Esophagus squamous epithelium (tissue), 5 donors: ENCODE data around the gene RNU7-1. TPM values are rescaled to one million over a fixed set of nuclear protein-coding genes. Genes with fewer than 3 reads are reported as not detected.

Experiments used
- DNase-seq: peaks from one replicate; lab custom pipeline; 2025; lab: John Stamatoyannopoulos, UW
- H3K27ac ChIP-seq, 4 donors: fragments of 200-600 bp; sonication (generic); one replicate each; pipeline ENCODE4 v1.5.1; 2016 to 2019; ENCODE audit warnings: mild to moderate bottlenecking in 1 of 4
- H3K27me3 ChIP-seq, 4 donors: fragments of 200-600 bp; sonication (generic); 1 replicate in 3 of 4; 2 replicates in 1 of 4; pipeline versions ENCODE4 v1.5.1 to v1.6.0; 2017 to 2021; ENCODE audit warnings: antibody characterized with exemption in 1 of 4
- H3K36me3 ChIP-seq, 3 donors: fragments of 200-600 bp; sonication (generic); one replicate each; pipeline ENCODE4 v1.5.1; 2016 to 2019
- H3K4me1 ChIP-seq, 3 donors: fragments of 200-600 bp; sonication (generic); one replicate each; pipeline ENCODE4 v1.5.1; 2017 to 2019
- H3K4me3 ChIP-seq, 4 donors: fragments of 200-600 bp; sonication (generic); 1 replicate in 3 of 4; 2 replicates in 1 of 4; pipeline ENCODE4 v1.5.1; 2016 to 2019; ENCODE audit warnings: mild to moderate bottlenecking in 2 of 4, moderate library complexity in 1 of 4
- H3K9me3 ChIP-seq, 3 donors: fragments of 200-600 bp; sonication (generic); one replicate each; pipeline ENCODE4 v1.5.1; 2016 to 2019
- CTCF ChIP-seq, 6 experiments: fragments of 450-650 bp in 4 of 6; fragments of 200-600 bp in 2 of 6; sonication (generic) in 2 of 6; IDR thresholded peaks; one replicate each; pipeline ENCODE4 v1.5.1; 2016 to 2019; ENCODE audit warnings: antibody characterized with exemption in 6 of 6, mild to moderate bottlenecking in 4 of 6, moderate library complexity in 4 of 6
- POLR2A ChIP-seq, 4 donors: fragments of 450-650 bp; IDR thresholded peaks; one replicate each; pipeline ENCODE4 v1.6.1; 2017; ENCODE audit warnings: antibody characterized with exemption in 4 of 4, mild to moderate bottlenecking in 4 of 4, moderate library complexity in 3 of 4
- WGBS, 2 donors: methylation state at CpG; one replicate each; pipeline ENCODE4 v1.1.5; 2018; 5-methylcytosine and 5-hydroxymethylcytosine counted together
- intact Hi-C: fragments of 100-400 bp; cut with DNase I; formaldehyde crosslinking; loops from one replicate; pipeline ENCODE4 v1.15.0; 2022
- total RNA-seq, 4 donors: library from RNA; depleted of rRNA; stranded (reverse); fragments of >200 nt; gene quantifications; one replicate each; pipeline ENCODE4 v1.1.0, GENCODE V29; 2016
- donor health status: DM: yes; HTN: yes; CAD: no.

Gene RNU7-1
- total RNA-seq, 4 donors from 2014 or later, result not detected

- WGBS, 2 donors, result 38 to 63% methylated on average over 16 to 20 of the region's 28 CpGs
- H3K36me3 ChIP-seq, result peaks cover 0 to 34% (median 0%) of the 10 kb centered on the region in 3 donors
- H3K27me3 ChIP-seq, result no peaks in the 10 kb centered on the region
- no peak overlapping the region for H3K4me3 ChIP-seq
- no peak for TF ChIP-seq POLR2A (IDR thresholded peaks at IDR 0.05)
- TF ChIP-seq CTCF (IDR thresholded peaks at IDR 0.05), result no peak
- H3K4me1 ChIP-seq, result peaks cover 34 to 95% (median 58%) of the 10 kb centered on the region in 3 donors
- H3K9me3 ChIP-seq, result no peaks in the 10 kb centered on the region
- intact Hi-C loops, result no loop called here
- peak overlapping the region; percentile 50 to 95 (median 66) for H3K27ac ChIP-seq
- no peak for DNase-seq
These were observed 14.4 kb downstream of the RNU7-1 start for GRCh38 chr12:6957741-6958608.

- Histone ChIP-seq H3K36me3 (peaks cover 0 to 34% (median 0%) of the 10 kb centered on the region in 3 donors), H3K27me3 (no peaks in the 10 kb centered on the region), H3K27ac (peak overlapping the region; percentile 50 to 95 (median 66)), H3K4me1 (peaks cover 34 to 92% (median 58%) of the 10 kb centered on the region in 3 donors), H3K4me3 (peak overlapping the region in 1 of 4 donors; percentile 44), H3K9me3 (no peaks in the 10 kb centered on the region)
- TF ChIP-seq POLR2A (IDR thresholded peaks at IDR 0.05) (no peak), CTCF (IDR thresholded peaks at IDR 0.05) (no peak)
- WGBS, 2 donors, result 68 to 73% methylated on average over 8 of the region's 10 CpGs
- intact Hi-C loops, result no loop called here
- DNase-seq, result no peak
These were observed 15.0 kb downstream of the RNU7-1 start for GRCh38 chr12:6958609-6959057.

GRCh38 chr12:6959058-6959804, 15.6 kb downstream of the RNU7-1 start:
- no peak for DNase-seq

GRCh38 chr12:6959805-6960592, 16.4 kb downstream of the RNU7-1 start:
- no peaks in the 10 kb centered on the region for H3K27me3 ChIP-seq
- H3K4me1 ChIP-seq, result peaks cover 34 to 91% (median 64%) of the 10 kb centered on the region in 3 donors
- TF ChIP-seq POLR2A (IDR thresholded peaks at IDR 0.05) (no peak), CTCF (IDR thresholded peaks at IDR 0.05) (no peak)
- peak overlapping the region; percentile 54 to 99 (median 93) for H3K27ac ChIP-seq
- DNase-seq, result no peak
- peak overlapping the region in 1 of 4 donors; percentile 44 for H3K4me3 ChIP-seq
- intact Hi-C loops, result no loop called here
- H3K9me3 ChIP-seq, result no peaks in the 10 kb centered on the region
- peaks cover 0 to 31% (median 0%) of the 10 kb centered on the region in 3 donors for H3K36me3 ChIP-seq
- 85 to 87% methylated on average over 9 to 24 of the region's 26 CpGs for WGBS, 2 donors

More at GRCh38 chr12:6959058-6959804, 15.6 kb downstream of the RNU7-1 start:
- 35 to 66% methylated on average over 8 to 13 of the region's 24 CpGs for WGBS, 2 donors
- H3K36me3 ChIP-seq, result peaks cover 0 to 34% (median 0%) of the 10 kb centered on the region in 3 donors
- intact Hi-C loops, result no loop called here
- peaks cover 34 to 91% (median 58%) of the 10 kb centered on the region in 3 donors for H3K4me1 ChIP-seq
- H3K27ac ChIP-seq, result peak overlapping the region; percentile 50 to 95 (median 66)
- no peak for TF ChIP-seq CTCF (IDR thresholded peaks at IDR 0.05)
- peak in 1 of 4 donors; percentile 62 for TF ChIP-seq POLR2A (IDR thresholded peaks at IDR 0.05)
- H3K27me3 ChIP-seq, result no peaks in the 10 kb centered on the region
- no peaks in the 10 kb centered on the region for H3K9me3 ChIP-seq
- H3K4me3 ChIP-seq, result peak overlapping the region in 1 of 4 donors; percentile 44
